Stimulated activated CD8-positive, alpha-beta memory T cell treated with anti-CD3 and anti-CD28 coated beads, Interleukin-7, amount 100 ng/mL, for 24 hours (primary cell): ENCODE measurements around the gene RRP7A.
A peak's percentile ranks its signal among the peaks of the same experiment; 100 is the strongest.
"Not testable (repeated sequence)": the region's sequence is repeated elsewhere in the genome, so short reads cannot be mapped to it uniquely, and the experiment has no call there.

ENCODE experiments used
- DNase-seq: peaks from one replicate; pipeline ENCODE4 v3.0.0-alpha.2; 2020; ENCODE audit warnings: low read depth

RRP7A gene

DNA sequence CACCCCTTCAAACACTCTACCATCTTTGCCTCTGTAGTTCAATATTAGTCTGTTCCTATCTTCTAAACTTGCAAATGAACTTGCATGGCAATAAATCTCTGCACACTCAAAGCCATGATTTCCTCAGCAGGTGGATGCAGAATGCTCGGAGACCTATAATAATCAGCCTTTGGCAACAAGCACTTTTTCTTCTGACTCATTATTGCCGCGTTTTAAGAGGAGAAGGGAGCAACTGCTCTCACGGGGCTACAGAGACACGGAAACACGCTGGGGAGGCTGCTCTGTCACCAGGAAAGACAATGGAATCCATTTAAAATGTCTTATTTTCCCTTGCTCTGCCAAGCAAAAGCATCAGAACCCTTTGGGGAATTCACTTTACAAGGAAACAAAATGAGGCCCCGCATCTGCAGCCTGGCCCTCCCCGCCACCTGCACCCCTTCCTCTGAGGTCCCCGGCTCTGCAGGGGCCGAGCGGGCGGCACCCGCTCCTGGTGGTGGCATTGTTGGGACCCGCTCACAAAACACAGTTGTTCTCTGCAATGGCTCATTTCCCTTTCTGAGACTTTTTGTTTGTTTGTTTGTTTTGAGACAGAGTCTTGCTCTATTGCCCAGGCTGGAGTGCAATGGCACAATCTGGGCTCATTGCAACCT, 15.6 kb upstream of the RRP7A start:
- DNase-seq, result not testable (repeated sequence)

- no peak for DNase-seq
Observed at GRCh38 chr22:42533638-42533977, 14.0 kb upstream of the RRP7A start.

- not testable (repeated sequence) for DNase-seq
Observed at GRCh38 chr22:42531401-42532084, 11.9 kb upstream of the RRP7A start.

DNA sequence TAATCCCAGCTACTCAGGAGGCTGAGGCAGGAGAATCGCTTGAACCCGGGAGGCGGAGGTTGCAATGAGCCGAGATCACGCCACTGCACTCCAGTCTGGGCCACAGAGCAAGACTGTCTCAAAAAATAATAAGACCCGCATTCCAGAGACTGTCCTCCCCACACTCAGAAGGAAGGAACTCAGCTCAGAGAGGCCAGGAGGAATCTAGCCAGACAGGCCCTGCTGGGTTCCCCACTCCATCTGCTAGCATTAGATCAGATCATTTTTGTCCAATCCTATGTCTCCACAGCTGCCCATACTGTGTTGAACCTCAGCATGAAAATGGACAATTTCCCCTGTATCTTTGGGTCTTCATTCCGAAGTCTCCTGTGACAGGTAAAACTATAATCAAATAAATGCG, 9.8 kb upstream of the RRP7A start:
- DNase-seq, result not testable (repeated sequence)

- DNase-seq, result no peak
Observed at GRCh38 chr22:42528591-42529307, 9.2 kb upstream of the RRP7A start.

DNA sequence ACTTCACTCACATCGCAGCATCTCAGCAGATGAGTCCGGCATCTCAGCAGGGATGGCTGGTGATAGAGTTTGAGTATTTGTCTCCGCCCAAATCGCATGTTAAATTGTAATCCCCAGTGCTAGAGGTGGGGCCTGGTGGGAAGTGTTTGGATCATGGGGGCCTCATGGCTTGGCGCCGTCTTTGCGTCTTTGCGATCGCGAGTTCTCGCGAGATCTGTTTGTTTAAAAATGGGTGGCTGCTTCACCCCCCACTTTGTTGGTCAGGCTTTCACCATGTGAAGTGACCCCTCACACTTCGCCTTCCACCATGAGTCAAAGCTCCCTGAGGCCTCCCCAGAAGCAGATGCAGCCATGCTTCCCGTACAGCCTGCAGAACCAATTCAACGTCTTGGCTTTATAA, 3.0 kb upstream of the RRP7A start:
- no peak for DNase-seq

DNA sequence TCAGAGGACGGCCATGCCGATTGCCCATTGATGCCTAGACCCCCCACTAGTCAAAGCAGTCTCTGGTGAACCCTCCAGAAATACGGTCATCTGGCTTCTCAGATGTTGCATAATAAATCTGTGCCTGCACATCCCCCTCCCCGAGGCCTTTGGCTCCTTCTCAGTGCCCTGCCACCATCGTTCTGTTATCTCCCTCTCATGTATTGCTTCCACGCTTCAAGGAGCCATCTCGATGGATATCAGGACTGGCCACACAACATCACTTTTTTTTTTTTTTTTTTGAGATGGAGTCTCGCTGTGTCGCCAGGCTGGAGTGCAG, 1.6 kb upstream of the RRP7A start:
- DNase-seq, result no peak

- DNase-seq, result not testable (repeated sequence)
Observed at GRCh38 chr22:42518638-42519524, 715 bp downstream of the RRP7A start.

- not testable (repeated sequence) for DNase-seq
Observed at GRCh38 chr22:42517103-42517502, 2.5 kb downstream of the RRP7A start.

- DNase-seq, result no peak
Observed at GRCh38 chr22:42515896-42516295, 3.7 kb downstream of the RRP7A start.

GRCh38 chr22:42515304-42515703, 4.3 kb downstream of the RRP7A start:
- DNase-seq, result not testable (repeated sequence)

GRCh38 chr22:42514331-42514730, 5.3 kb downstream of the RRP7A start:
- not testable (repeated sequence) for DNase-seq

DNA sequence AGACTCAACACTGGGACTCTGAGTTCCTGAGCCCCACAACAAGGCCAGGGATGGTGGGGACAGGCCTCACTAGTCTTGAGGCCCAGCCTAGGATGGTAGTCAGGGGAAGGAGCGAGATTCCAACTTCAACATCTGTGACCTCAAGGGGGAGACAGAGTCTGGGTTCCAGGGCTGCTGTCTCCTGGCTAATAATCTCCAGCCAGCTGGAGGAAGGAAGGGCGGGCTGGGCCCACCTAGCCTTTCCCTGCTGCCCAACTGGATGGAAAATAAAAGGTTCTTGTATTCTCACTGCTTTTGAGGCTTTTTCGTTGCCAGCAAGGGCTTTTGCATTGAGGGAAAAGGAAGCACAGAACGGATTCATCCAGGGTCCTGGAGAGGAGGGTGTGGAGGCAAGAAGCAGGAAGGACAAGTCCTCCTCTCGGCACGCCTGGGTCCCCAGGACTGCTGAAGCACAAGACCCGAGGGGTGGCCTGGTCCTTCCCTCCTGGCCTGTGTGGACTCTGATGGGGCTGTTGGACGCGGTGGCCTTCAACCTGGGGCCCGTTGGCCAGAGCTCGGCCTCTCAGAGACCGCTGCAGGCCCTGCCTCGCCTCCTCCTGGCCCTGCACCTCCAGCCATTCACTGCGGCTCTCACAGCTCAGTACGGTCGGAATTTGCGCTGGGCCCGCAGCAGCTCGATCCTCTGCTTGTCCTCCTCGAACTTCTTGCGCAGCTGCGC, 7.2 kb downstream of the RRP7A start:
- DNase-seq, result not testable (repeated sequence)

- DNase-seq, result no peak
Observed at GRCh38 chr22:42511401-42511891, 8.2 kb downstream of the RRP7A start.

DNA sequence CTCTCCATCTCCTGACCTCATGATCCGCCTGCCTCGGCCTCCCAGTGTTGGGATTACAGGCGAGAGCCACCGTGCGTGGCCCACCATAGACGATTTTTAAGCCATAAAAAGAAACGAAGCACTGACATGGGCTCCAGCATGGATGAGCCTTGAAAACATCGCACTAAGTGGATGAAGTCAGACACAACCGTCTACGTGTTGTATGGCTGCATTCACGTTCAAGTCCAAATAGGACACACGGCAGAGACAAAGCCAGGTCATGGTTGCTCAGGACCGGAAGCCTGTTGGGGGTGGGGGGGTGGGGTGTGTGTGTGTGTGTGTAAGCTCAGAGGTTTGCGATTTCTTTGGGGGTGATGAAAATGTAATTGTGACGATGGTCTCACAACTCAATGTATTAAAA, 10.0 kb downstream of the RRP7A start:
- DNase-seq, result no peak

DNA sequence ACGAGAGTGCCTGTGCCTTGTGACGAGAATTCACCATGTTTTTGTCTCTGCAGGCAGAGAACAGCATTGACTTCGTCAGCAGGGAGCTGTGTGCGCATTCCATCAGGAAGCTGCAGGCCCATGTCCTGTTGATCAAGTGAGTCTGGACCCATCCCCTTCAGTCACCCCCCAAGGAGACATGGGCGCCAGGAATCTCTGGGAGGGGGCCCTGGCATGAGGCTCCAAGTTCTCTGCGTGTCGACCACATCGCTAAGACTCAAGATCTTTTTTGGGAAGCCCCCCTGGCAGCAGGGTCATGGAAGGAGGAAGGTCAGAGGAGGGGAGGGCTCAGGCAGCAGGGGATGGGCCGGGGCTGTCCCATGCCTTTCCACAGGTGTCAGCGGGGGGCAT, 10.6 kb downstream of the RRP7A start:
- DNase-seq, result not testable (repeated sequence)

DNA sequence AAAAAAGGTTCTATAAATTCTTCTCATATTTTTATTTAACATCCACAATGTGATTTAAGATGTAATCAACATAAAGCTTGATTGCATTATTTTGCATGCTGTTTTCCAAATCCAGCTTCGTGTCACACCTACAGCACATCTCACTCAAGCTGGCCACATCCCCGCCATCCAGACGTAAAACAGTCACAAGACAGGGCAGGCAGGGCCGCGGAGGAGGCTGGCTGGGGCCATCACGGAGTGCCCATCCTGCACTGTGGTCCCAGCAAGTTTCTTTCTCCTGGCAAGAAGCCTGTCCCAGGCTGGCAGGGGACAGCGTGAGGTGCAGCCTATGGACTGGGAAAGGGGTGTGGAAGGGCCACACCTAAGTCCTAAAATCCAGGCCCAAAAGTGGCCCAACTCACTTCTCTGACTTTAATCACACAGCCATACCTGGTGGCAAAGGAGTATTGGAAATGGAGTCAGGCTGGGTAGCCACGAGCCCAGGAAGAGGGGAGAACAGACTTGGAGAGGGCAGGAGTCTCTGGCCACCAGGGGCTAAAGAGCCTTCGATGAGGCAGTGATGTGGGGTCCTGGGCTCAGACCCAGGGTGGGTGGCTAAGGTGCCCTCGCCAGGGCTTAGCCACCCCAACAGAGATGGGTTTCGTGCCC, 11.1 kb downstream of the RRP7A start:
- DNase-seq, result not testable (repeated sequence)

GRCh38 chr22:42500836-42501179, 18.8 kb downstream of the RRP7A start:
- no peak for DNase-seq

GRCh38 chr22:42500161-42500835, 19.3 kb downstream of the RRP7A start:
- DNase-seq, result peak; percentile 54

DNA sequence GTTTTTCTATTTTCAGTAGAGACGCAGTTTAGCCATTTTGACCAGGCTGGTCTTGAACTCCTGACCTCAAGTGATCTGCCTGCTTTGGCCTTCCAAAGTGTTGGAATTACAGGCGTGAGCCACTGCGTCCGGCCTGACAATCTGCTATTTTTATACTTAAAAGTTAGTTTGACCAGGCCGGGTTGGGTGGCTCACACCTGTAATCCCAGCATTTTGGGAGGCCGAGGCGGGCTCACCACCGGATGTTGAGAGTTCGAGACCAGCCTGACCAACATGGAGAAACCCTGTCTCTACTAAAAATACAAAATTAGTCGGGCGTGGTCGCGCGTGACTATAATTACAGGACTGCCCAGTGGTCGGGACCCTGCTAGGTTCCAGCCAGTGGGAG, 19.8 kb downstream of the RRP7A start:
- DNase-seq, result not testable (repeated sequence)
